ENCODE results near the gene SGK2. TPM values are rescaled to one million over a fixed set of nuclear protein-coding genes. Genes with fewer than 3 reads are reported as not detected.
"Not testable (repeated sequence)": the region's sequence is repeated elsewhere in the genome, so short reads cannot be mapped to it uniquely, and the experiment has no call there.

Gene SGK2
- total RNA-seq, 1 donor from 2014 or later, result 0.54 TPM

DNA sequence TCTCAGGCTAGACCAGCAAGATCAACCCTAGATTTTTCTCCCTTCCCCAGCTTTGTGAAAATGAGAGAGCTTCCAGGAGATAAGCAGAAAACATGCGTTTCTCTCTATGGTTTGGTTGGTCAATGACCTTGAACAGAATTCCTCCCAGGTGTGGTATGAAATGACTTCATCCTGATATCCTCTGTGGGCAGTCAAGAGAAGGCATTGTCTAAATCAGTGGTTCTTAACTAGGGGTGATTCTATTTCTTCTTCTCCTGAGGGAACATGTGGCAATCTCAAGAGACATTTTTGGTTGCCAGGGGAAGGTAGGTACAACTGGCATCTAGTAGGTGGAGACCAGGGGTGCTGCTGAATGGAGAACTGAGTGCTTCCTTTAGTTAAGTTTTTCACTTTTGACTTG lies 44.3 kb downstream of the SGK2 start:
- no peaks in the 10 kb centered on the region for H3K27me3 ChIP-seq (ENCODE audit: control insufficient read depth, insufficient read depth, low read length)
- no peak overlapping the region for H3K4me3 ChIP-seq (ENCODE audit: low read depth, low read length)
- no peak for DNase-seq (ENCODE audit: low read depth)
- no peaks in the 10 kb centered on the region for H3K36me3 ChIP-seq (ENCODE audit: control insufficient read depth, insufficient read depth, low read length)
- TF ChIP-seq, protein P1, sequence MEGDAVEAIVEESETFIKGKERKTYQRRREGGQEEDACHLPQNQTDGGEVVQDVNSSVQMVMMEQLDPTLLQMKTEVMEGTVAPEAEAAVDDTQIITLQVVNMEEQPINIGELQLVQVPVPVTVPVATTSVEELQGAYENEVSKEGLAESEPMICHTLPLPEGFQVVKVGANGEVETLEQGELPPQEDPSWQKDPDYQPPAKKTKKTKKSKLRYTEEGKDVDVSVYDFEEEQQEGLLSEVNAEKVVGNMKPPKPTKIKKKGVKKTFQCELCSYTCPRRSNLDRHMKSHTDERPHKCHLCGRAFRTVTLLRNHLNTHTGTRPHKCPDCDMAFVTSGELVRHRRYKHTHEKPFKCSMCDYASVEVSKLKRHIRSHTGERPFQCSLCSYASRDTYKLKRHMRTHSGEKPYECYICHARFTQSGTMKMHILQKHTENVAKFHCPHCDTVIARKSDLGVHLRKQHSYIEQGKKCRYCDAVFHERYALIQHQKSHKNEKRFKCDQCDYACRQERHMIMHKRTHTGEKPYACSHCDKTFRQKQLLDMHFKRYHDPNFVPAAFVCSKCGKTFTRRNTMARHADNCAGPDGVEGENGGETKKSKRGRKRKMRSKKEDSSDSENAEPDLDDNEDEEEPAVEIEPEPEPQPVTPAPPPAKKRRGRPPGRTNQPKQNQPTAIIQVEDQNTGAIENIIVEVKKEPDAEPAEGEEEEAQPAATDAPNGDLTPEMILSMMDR (IDR thresholded peaks at IDR 0.05; ENCODE audit: insufficient read depth, low read length, poor library complexity, severe bottlenecking), result no peak

- Histone ChIP-seq H3K4me3 (ENCODE audit: low read depth, low read length) (no peak overlapping the region), H3K36me3 (ENCODE audit: control insufficient read depth, insufficient read depth, low read length) (no peaks in the 10 kb centered on the region), H3K27me3 (ENCODE audit: control insufficient read depth, insufficient read depth, low read length) (no peaks in the 10 kb centered on the region)
- TF ChIP-seq, protein P1 (IDR thresholded peaks at IDR 0.05; ENCODE audit: insufficient read depth, low read length, poor library complexity, severe bottlenecking), result no peak
- no peak for DNase-seq (ENCODE audit: low read depth)
These were observed 46.9 kb downstream of the SGK2 start for GRCh38 chr20:43605715-43606114.

DNA sequence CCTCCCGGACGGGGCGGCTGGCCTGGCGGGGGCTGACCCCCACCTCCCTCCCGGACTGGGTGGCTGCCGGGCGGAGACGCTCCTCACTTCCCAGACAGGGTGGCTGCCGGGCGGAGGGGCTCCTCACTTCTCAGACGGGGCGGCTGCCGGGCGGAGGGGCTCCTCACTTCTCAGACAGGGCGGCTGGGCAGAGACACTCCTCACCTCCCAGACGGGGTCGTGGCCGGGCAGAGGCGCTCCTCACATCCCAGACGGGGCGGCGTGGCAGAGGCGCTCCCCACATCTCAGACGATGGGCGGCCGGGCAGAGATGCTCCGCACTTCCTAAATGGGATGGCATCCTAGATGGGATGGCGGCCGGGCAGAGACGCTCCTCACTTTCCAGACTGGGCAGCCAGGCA lies 48.5 kb downstream of the SGK2 start:
- H3K36me3 ChIP-seq (ENCODE audit: control insufficient read depth, insufficient read depth, low read length); DNase-seq (ENCODE audit: low read depth); H3K4me3 ChIP-seq (ENCODE audit: low read depth, low read length); H3K27me3 ChIP-seq (ENCODE audit: control insufficient read depth, insufficient read depth, low read length): not testable (repeated sequence)

DNA sequence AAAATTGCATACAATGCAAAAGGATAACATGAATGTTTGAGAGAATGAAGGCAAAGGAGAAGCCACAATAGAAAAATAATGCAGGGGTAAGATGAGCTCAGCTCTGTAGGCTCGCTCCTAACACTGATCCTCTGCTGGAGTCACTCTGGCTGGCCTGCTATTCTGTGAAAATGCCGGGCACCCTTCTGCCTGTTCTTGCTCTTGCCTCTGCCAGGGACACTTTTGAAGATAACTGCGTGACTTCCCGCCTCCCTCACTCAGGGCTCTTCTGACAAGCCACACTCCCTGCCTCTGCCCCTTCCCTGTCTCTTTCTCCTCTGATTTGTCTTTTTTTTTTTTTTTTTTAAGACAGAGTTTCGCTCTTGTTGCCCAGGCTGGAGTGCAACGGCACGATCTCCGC lies 72.8 kb downstream of the SGK2 start:
- no peak overlapping the region for H3K4me3 ChIP-seq (ENCODE audit: low read depth, low read length)
- H3K27me3 ChIP-seq (ENCODE audit: control insufficient read depth, insufficient read depth, low read length), result no peaks in the 10 kb centered on the region
- no peak for DNase-seq (ENCODE audit: low read depth)
- H3K36me3 ChIP-seq (ENCODE audit: control insufficient read depth, insufficient read depth, low read length), result no peaks in the 10 kb centered on the region
- TF ChIP-seq, protein P1 (IDR thresholded peaks at IDR 0.05; ENCODE audit: insufficient read depth, low read length, poor library complexity, severe bottlenecking), result no peak

Other genes starting within 250 kb of the SGK2 start
- 59.4 and 68.1 TPM in 2 replicates for gene SRSF6, start 101.1 kb upstream of the SGK2 start, total RNA-seq
- gene L3MBTL1, start 51.3 kb upstream of the SGK2 start, total RNA-seq, result 6.0 and 14.6 TPM in 2 replicates
- gene IFT52, start 31.9 kb downstream of the SGK2 start, total RNA-seq, result 29.7 and 35.4 TPM in 2 replicates
- 4.1 and 7.1 TPM in 2 replicates for gene MYBL2, start 108.1 kb downstream of the SGK2 start, total RNA-seq
- not detected in 2 replicates for gene GTSF1L, start 168.0 kb downstream of the SGK2 start, total RNA-seq

Data from kidney epithelial cell (primary cell).